Testis (tissue), 3 donors: ENCODE data around the gene MINDY3. TPM values are rescaled to one million over a fixed set of nuclear protein-coding genes. Genes with fewer than 3 reads are reported as not detected.

Experiments
- DNase-seq: peaks from one replicate; pipeline ENCODE4 v3.0.0-alpha.2; 2019
- H3K27ac ChIP-seq, 2 donors: fragments of 200-600 bp; sonication (generic); one replicate each; pipeline ENCODE4 v1.5.1; 2019
- H3K27me3 ChIP-seq: fragments of 200-600 bp; sonication (generic); one replicate; pipeline ENCODE4 v1.5.1; 2019
- H3K36me3 ChIP-seq: fragments of 200-600 bp; sonication (generic); one replicate; pipeline ENCODE4 v1.5.1; 2017; ENCODE audit warnings: low read depth; ENCODE audit errors: missing control alignments
- H3K4me1 ChIP-seq: fragments of 200-600 bp; sonication (generic); one replicate; pipeline ENCODE4 v1.5.1; 2019
- H3K4me3 ChIP-seq, 2 donors: fragments of 200-600 bp; sonication (generic); one replicate each; pipeline ENCODE4 v1.5.1; 2017 to 2019
- H3K9me3 ChIP-seq: fragments of 200-600 bp; sonication (generic); one replicate; pipeline ENCODE4 v1.5.1; 2017
- CTCF ChIP-seq, 3 experiments: fragments of 450-650 bp in 2 of 3; fragments of 200-600 bp in 1 of 3; sonication (generic) in 1 of 3; IDR thresholded peaks; one replicate each; pipeline ENCODE4 v1.5.1; 2016 to 2019; ENCODE audit warnings: antibody characterized with exemption in 3 of 3, mild to moderate bottlenecking in 2 of 3, moderate library complexity in 1 of 3
- POLR2A ChIP-seq: fragments of 450-650 bp; IDR thresholded peaks from one replicate; pipeline ENCODE4 v1.6.1; 2017; ENCODE audit warnings: antibody characterized with exemption, mild to moderate bottlenecking, moderate library complexity
- WGBS, 2 donors: methylation state at CpG; one replicate each; pipeline ENCODE4 v1.1.5; 2018; 5-methylcytosine and 5-hydroxymethylcytosine counted together
- intact Hi-C: fragments of 100-400 bp; cut with DNase I; formaldehyde crosslinking; loops from one replicate; pipeline ENCODE4 v1.15.1; 2023; ENCODE audit warnings: low total_unique reads
- polyA plus RNA-seq: library from polyadenylated mRNA; stranded (reverse); fragments of 350-450 nt; fragmentation: Illumina TruSeq; extraction: RNeasy Lipid Tissue Mini Kit (QIAGEN cat#74804); gene quantifications from one replicate; pipeline ENCODE4 v1.2.3, GENCODE V29; 2014; ENCODE audit warnings: low read depth, low replicate concordance; ENCODE audit not compliant: insufficient read depth
- total RNA-seq, 2 donors: library from RNA; depleted of rRNA; stranded (reverse); fragments of >200 nt; gene quantifications; one replicate each; pipeline ENCODE4 v1.2.3, GENCODE V29; 2016

The MINDY3 gene
- total and polyA plus RNA-seq, 3 donors from 2014 or later = 33.9 to 39.8 (median 39.6) TPM

- Histone ChIP-seq H3K27me3 (no peaks in the 10 kb centered on the region), H3K4me1 (no peaks in the 10 kb centered on the region), H3K36me3 (no peaks in the 10 kb centered on the region), H3K4me3 (no peak overlapping the region), H3K9me3 (no peaks in the 10 kb centered on the region), H3K27ac (no peak overlapping the region)
- WGBS, 2 donors = 51 to 56% methylated on average over 1 of the region's 1 CpG
- intact Hi-C loops = no loop called here
- no peak for DNase-seq
- TF ChIP-seq POLR2A = no peak
- peak; percentile 12 to 66 (median 30) for TF ChIP-seq CTCF (IDR thresholded peaks at IDR 0.05)
These were observed 35.8 kb downstream of the MINDY3 start for GRCh38 chr10:15824498-15824897.

- WGBS, 2 donors = 82 to 93% methylated on average over 4 of the region's 4 CpGs
- DNase-seq = no peak
- TF ChIP-seq POLR2A = no peak
- no peak for TF ChIP-seq CTCF (IDR thresholded peaks at IDR 0.05)
- H3K4me3 ChIP-seq = no peak overlapping the region
- H3K36me3 ChIP-seq = no peaks in the 10 kb centered on the region
- no peaks in the 10 kb centered on the region for H3K9me3 ChIP-seq
- intact Hi-C loops = no loop called here
- H3K27me3 ChIP-seq = no peaks in the 10 kb centered on the region
- H3K4me1 ChIP-seq = peaks cover 7% of the 10 kb centered on the region
- no peak overlapping the region for H3K27ac ChIP-seq
These were observed 38.2 kb downstream of the MINDY3 start for GRCh38 chr10:15822131-15822530.

- H3K9me3 ChIP-seq = no peaks in the 10 kb centered on the region
- peaks cover 7% of the 10 kb centered on the region for H3K4me1 ChIP-seq
- intact Hi-C loops = no loop called here
- no peak for TF ChIP-seq POLR2A
- DNase-seq = no peak
- H3K27ac ChIP-seq = no peak overlapping the region
- 87 to 99% methylated on average over 3 of the region's 3 CpGs for WGBS, 2 donors
- H3K36me3 ChIP-seq = no peaks in the 10 kb centered on the region
- no peaks in the 10 kb centered on the region for H3K27me3 ChIP-seq
- no peak overlapping the region for H3K4me3 ChIP-seq
These were observed 39.1 kb downstream of the MINDY3 start for GRCh38 chr10:15821046-15821683.

DNA sequence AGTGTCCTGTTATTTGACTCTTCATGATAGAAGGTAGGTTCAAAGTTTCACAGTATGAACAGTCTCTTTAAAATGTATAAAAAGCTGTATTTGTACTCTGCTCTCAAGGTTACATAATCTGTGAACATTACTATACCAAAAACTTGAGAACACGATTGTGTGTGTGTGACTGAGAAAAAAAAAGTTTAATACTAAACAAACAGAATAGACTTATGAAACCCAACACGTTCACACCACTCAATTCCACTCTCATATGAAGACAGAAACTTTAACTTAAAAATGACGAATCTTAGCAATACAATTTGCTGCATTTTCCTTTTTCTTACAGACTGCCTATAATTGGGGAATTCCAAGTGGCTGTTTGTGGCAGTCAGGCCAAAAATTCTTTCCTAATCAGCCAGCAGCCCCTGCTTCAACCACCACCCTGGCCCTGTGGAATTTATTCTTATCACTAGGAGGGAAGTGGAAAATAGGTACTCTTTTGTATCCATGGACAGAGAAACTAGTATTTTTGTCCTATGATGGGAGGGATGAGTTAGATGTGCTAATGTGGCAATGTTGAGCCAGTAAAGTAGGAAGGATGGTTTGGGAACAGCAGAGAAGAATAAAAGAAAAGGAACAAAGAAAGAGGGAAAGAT is 42.8 kb downstream of the MINDY3 start:
- WGBS, 2 donors = 54 to 70% methylated on average over 3 of the region's 3 CpGs
- no peak for TF ChIP-seq CTCF (IDR thresholded peaks at IDR 0.05)
- TF ChIP-seq POLR2A = no peak
- Histone ChIP-seq H3K27ac (no peak overlapping the region), H3K36me3 (no peaks in the 10 kb centered on the region), H3K4me1 (peaks cover 7% of the 10 kb centered on the region), H3K27me3 (no peaks in the 10 kb centered on the region), H3K9me3 (no peaks in the 10 kb centered on the region), H3K4me3 (no peak overlapping the region)
- no peak for DNase-seq
- intact Hi-C loops = no loop called here

GRCh38 chr10:15815242-15815885 is 44.9 kb downstream of the MINDY3 start:
- 78 to 81% methylated on average over 6 of the region's 6 CpGs for WGBS, 2 donors
- Histone ChIP-seq H3K4me3 (no peak overlapping the region), H3K9me3 (no peaks in the 10 kb centered on the region), H3K36me3 (no peaks in the 10 kb centered on the region), H3K27me3 (no peaks in the 10 kb centered on the region), H3K27ac (no peak overlapping the region), H3K4me1 (peaks cover 7% of the 10 kb centered on the region)
- intact Hi-C loops = no loop called here
- TF ChIP-seq CTCF (IDR thresholded peaks at IDR 0.05) (no peak), POLR2A (no peak)
- DNase-seq = no peak
